WERI-Rb-1 (cell line): ENCODE measurements around the gene FABP1.

Experiments used
- DNase-seq: peaks from one replicate; pipeline ENCODE4 v3.0.0-alpha.2; 2020
- H3K27ac ChIP-seq: fragments of 250-450 bp; sonication (Bioruptor Pico); 2 replicates; pipeline ENCODE4 v1.5.1; 2020; ENCODE audit warnings: mild to moderate bottlenecking, moderate library complexity
- H3K27me3 ChIP-seq: fragments of 250-450 bp; sonication (Bioruptor Pico); 2 replicates; pipeline ENCODE4 v1.5.1; 2021; ENCODE audit warnings: mild to moderate bottlenecking, low read depth, moderate library complexity; ENCODE audit not compliant: insufficient read depth, severe bottlenecking
- H3K36me3 ChIP-seq: fragments of 250-450 bp; sonication (Bioruptor Pico); 2 replicates; pipeline ENCODE4 v1.5.1; 2020; ENCODE audit warnings: mild to moderate bottlenecking, moderate library complexity
- H3K4me3 ChIP-seq: 2 replicates; pipeline ENCODE4 v1.5.1; 2011; ENCODE audit warnings: low read depth, mild to moderate bottlenecking, control low read depth, low read length
- H3K9me3 ChIP-seq: fragments of 250-450 bp; sonication (Bioruptor Pico); 2 replicates; pipeline ENCODE4 v1.5.1; 2021; ENCODE audit warnings: mild to moderate bottlenecking, moderate library complexity; ENCODE audit not compliant: severe bottlenecking
- CTCF ChIP-seq: IDR thresholded peaks from 2 replicates; pipeline ENCODE4 v1.5.1; 2011; ENCODE audit warnings: low read depth, mild to moderate bottlenecking, control low read depth, inconsistent platforms, low read length

Gene FABP1

GRCh38 chr2:88160517-88160916 is 32.7 kb upstream of the FABP1 start:
- no peak overlapping the region for H3K4me3 ChIP-seq
- H3K27ac ChIP-seq: no peak overlapping the region
- peaks cover 52% of the 10 kb centered on the region for H3K27me3 ChIP-seq
- H3K36me3 ChIP-seq: no peaks in the 10 kb centered on the region
- DNase-seq: no peak
- H3K9me3 ChIP-seq: no peaks in the 10 kb centered on the region
- no peak for TF ChIP-seq CTCF

GRCh38 chr2:88159955-88160415 is 32.1 kb upstream of the FABP1 start:
- H3K4me3 ChIP-seq: no peak overlapping the region
- no peaks in the 10 kb centered on the region for H3K36me3 ChIP-seq
- peaks cover 48% of the 10 kb centered on the region for H3K27me3 ChIP-seq
- DNase-seq: peak; percentile 37
- TF ChIP-seq CTCF: peak; percentile 66
- H3K9me3 ChIP-seq: no peaks in the 10 kb centered on the region
- H3K27ac ChIP-seq: no peak overlapping the region

GRCh38 chr2:88159481-88159880 is 31.6 kb upstream of the FABP1 start:
- Histone ChIP-seq H3K9me3 (no peaks in the 10 kb centered on the region), H3K36me3 (no peaks in the 10 kb centered on the region), H3K27ac (no peak overlapping the region), H3K4me3 (no peak overlapping the region), H3K27me3 (peaks cover 45% of the 10 kb centered on the region)
- DNase-seq: no peak
- TF ChIP-seq CTCF: no peak

- no peak overlapping the region for H3K4me3 ChIP-seq
- no peaks in the 10 kb centered on the region for H3K36me3 ChIP-seq
- H3K9me3 ChIP-seq: no peaks in the 10 kb centered on the region
- no peak for TF ChIP-seq CTCF
- H3K27ac ChIP-seq: no peak overlapping the region
- DNase-seq: no peak
- H3K27me3 ChIP-seq: peaks cover 15% of the 10 kb centered on the region
Measured at GRCh38 chr2:88148929-88149438, 21.1 kb upstream of the FABP1 start.

GRCh38 chr2:88147145-88147544 is 19.3 kb upstream of the FABP1 start:
- no peaks in the 10 kb centered on the region for H3K36me3 ChIP-seq
- H3K27ac ChIP-seq: no peak overlapping the region
- no peak for DNase-seq
- no peaks in the 10 kb centered on the region for H3K9me3 ChIP-seq
- no peak for TF ChIP-seq CTCF
- H3K4me3 ChIP-seq: no peak overlapping the region
- peaks cover 26% of the 10 kb centered on the region for H3K27me3 ChIP-seq

- H3K27ac ChIP-seq: no peak overlapping the region
- H3K27me3 ChIP-seq: peaks cover 27% of the 10 kb centered on the region
- TF ChIP-seq CTCF: no peak
- H3K4me3 ChIP-seq: no peak overlapping the region
- H3K9me3 ChIP-seq: no peaks in the 10 kb centered on the region
- DNase-seq: no peak
- H3K36me3 ChIP-seq: no peaks in the 10 kb centered on the region
Measured at GRCh38 chr2:88146590-88146989, 18.7 kb upstream of the FABP1 start.
